Thoracic aorta (tissue), 2 donors: ENCODE results near the gene TMEM266. TPM values are rescaled to one million over a fixed set of nuclear protein-coding genes. Genes with fewer than 3 reads are reported as not detected.

ENCODE experiments used
- ATAC-seq: fragments of 150-250 bp; one replicate; pipeline ENCODE4 v1.8.0; 2017; ENCODE audit warnings: low read depth; ENCODE audit not compliant: insufficient number of reproducible peaks, low FRiP score
- DNase-seq: peaks from one replicate; pipeline ENCODE4 v3.0.0-alpha.2; 2020; ENCODE audit warnings: low spot score
- H3K27ac ChIP-seq, 2 donors: fragments of 200-600 bp; sonication (generic); 1 replicate in 1 of 2; 2 replicates in 1 of 2; pipeline ENCODE4 v1.5.1; 2016; ENCODE audit warnings: mild to moderate bottlenecking in 2 of 2, moderate library complexity in 2 of 2
- H3K27me3 ChIP-seq: fragments of 200-600 bp; sonication (generic); replicated peaks from 2 replicates; pipeline ENCODE4 v1.6.0; 2016; ENCODE audit warnings: mild to moderate bottlenecking; ENCODE audit not compliant: insufficient read depth
- H3K36me3 ChIP-seq: fragments of 200-600 bp; sonication (generic); one replicate; pipeline ENCODE4 v1.5.1; 2016
- H3K4me1 ChIP-seq, 2 donors: fragments of 200-600 bp; sonication (generic); 1 replicate in 1 of 2; 2 replicates in 1 of 2; pipeline versions ENCODE4 v1.5.1 to v1.6.0; 2016; ENCODE audit warnings: low read depth in 2 of 2, mild to moderate bottlenecking in 1 of 2; ENCODE audit not compliant: control insufficient read depth in 1 of 2
- H3K4me3 ChIP-seq: fragments of 200-600 bp; sonication (generic); 2 replicates; pipeline ENCODE4 v1.5.1; 2016; ENCODE audit warnings: mild to moderate bottlenecking
- H3K9me3 ChIP-seq: fragments of 200-600 bp; sonication (generic); 2 replicates; pipeline ENCODE4 v1.5.1; 2016
- CTCF ChIP-seq: fragments of 200-600 bp; sonication (generic); IDR thresholded peaks from one replicate; pipeline ENCODE4 v1.5.1; 2019; ENCODE audit warnings: antibody characterized with exemption
- total RNA-seq, 2 donors: library from RNA; depleted of rRNA; stranded (reverse); fragments of >200 nt; gene quantifications; one replicate each; pipeline versions ENCODE4 v1.1.0 to v1.2.3, GENCODE V29; 2016

Gene TMEM266
- total RNA-seq, 2 donors from 2014 or later: not detected

- no peaks in the 10 kb centered on the region for H3K36me3 ChIP-seq
- peaks cover 11% of the 10 kb centered on the region for H3K9me3 ChIP-seq
- no peak overlapping the region for H3K27ac ChIP-seq
- H3K4me3 ChIP-seq: no peak overlapping the region
- H3K4me1 ChIP-seq: no peaks in the 10 kb centered on the region
- no peaks in the 10 kb centered on the region for H3K27me3 ChIP-seq
- TF ChIP-seq CTCF: no peak
- ATAC-seq: no peak
- DNase-seq: no peak
Measured at GRCh38 chr15:76024021-76024768, 35.6 kb upstream of the TMEM266 start.

- no peak for TF ChIP-seq CTCF
- H3K36me3 ChIP-seq: no peaks in the 10 kb centered on the region
- H3K4me3 ChIP-seq: no peak overlapping the region
- DNase-seq: no peak
- H3K4me1 ChIP-seq: no peaks in the 10 kb centered on the region
- H3K27ac ChIP-seq: no peak overlapping the region
- no peaks in the 10 kb centered on the region for H3K9me3 ChIP-seq
- H3K27me3 ChIP-seq: no peaks in the 10 kb centered on the region
- ATAC-seq: no peak
Measured at GRCh38 chr15:76032046-76032445, 27.7 kb upstream of the TMEM266 start.

GRCh38 chr15:76033438-76033837 is 26.3 kb upstream of the TMEM266 start:
- Histone ChIP-seq H3K27ac (no peak overlapping the region), H3K27me3 (no peaks in the 10 kb centered on the region), H3K4me3 (no peak overlapping the region), H3K36me3 (no peaks in the 10 kb centered on the region), H3K9me3 (no peaks in the 10 kb centered on the region), H3K4me1 (no peaks in the 10 kb centered on the region)
- no peak for ATAC-seq
- TF ChIP-seq CTCF: no peak
- no peak for DNase-seq

- DNase-seq: no peak
- TF ChIP-seq CTCF: no peak
- no peak for ATAC-seq
- Histone ChIP-seq H3K4me1 (no peaks in the 10 kb centered on the region), H3K9me3 (no peaks in the 10 kb centered on the region), H3K27me3 (no peaks in the 10 kb centered on the region), H3K36me3 (no peaks in the 10 kb centered on the region), H3K4me3 (no peak overlapping the region), H3K27ac (no peak overlapping the region)
Measured at GRCh38 chr15:76034111-76034510, 25.7 kb upstream of the TMEM266 start.

- no peak for TF ChIP-seq CTCF
- Histone ChIP-seq H3K27ac (no peak overlapping the region), H3K4me3 (no peak overlapping the region), H3K4me1 (no peaks in the 10 kb centered on the region), H3K36me3 (no peaks in the 10 kb centered on the region), H3K9me3 (no peaks in the 10 kb centered on the region), H3K27me3 (no peaks in the 10 kb centered on the region)
- DNase-seq: no peak
- ATAC-seq: no peak
Measured at GRCh38 chr15:76035593-76035992, 24.2 kb upstream of the TMEM266 start.
